ENCODE results near the gene PSPC1. TPM values are rescaled to one million over a fixed set of nuclear protein-coding genes. Genes with fewer than 3 reads are reported as not detected.
"Not testable (repeated sequence)": the region's sequence is repeated elsewhere in the genome, so short reads cannot be mapped to it uniquely, and the experiment has no call there.

PSPC1 gene
- total and polyA plus RNA-seq, 2 experiments from 2014 or later, result 26.5 to 62.6 TPM

GRCh38 chr13:19791953-19792537 is 9.3 kb upstream of the PSPC1 start:
- Histone ChIP-seq H3K9me3 (ENCODE audit: low read depth) (no peaks in the 10 kb centered on the region), H3K9me2 (replicated peaks; ENCODE audit: insufficient read depth) (no peaks in the 10 kb centered on the region), H3K4me3 (no peak overlapping the region), H3K36me3 (replicated peaks; ENCODE audit: insufficient read depth, low read depth) (no peaks in the 10 kb centered on the region), H3K27ac (no peak overlapping the region), H3K79me2 (no peaks in the 10 kb centered on the region), H4K20me1 (ENCODE audit: insufficient read depth, poor library complexity, severe bottlenecking) (no peaks in the 10 kb centered on the region), H2AFZ (no peak overlapping the region), H3K27me3 (no peaks in the 10 kb centered on the region), H3K4me1 (ENCODE audit: insufficient read depth) (no peaks in the 10 kb centered on the region), H3K4me2 (no peak overlapping the region)
- no peak for DNase-seq (ENCODE audit: low spot score)
- 74% methylated on average over 7 of the region's 7 CpGs for WGBS (ENCODE audit: low lambda C conversion rate, missing lambda C conversion rate)
- TF ChIP-seq CTCF (IDR thresholded peaks at IDR 0.05; ENCODE audit: poor library complexity), result no peak
- no peak for TF ChIP-seq EZH2phosphoT487 (IDR thresholded peaks at IDR 0.05; ENCODE audit: low read depth, severe bottlenecking, unreplicated experiment)
- no peak for TF ChIP-seq EZH2 (IDR thresholded peaks at IDR 0.05; ENCODE audit: borderline replicate concordance)

- Histone ChIP-seq H2AFZ (peak overlapping the region; percentile 22), H3K79me2 (peaks cover 28% of the 10 kb centered on the region), H4K20me1 (ENCODE audit: insufficient read depth, poor library complexity, severe bottlenecking) (peaks cover 19% of the 10 kb centered on the region), H3K9me3 (ENCODE audit: low read depth) (no peaks in the 10 kb centered on the region), H3K27me3 (no peaks in the 10 kb centered on the region), H3K4me3 (peak overlapping the region; percentile 54), H3K27ac (peak overlapping the region; percentile 94), H3K36me3 (replicated peaks; ENCODE audit: insufficient read depth, low read depth) (no peaks in the 10 kb centered on the region), H3K4me1 (ENCODE audit: insufficient read depth) (peaks cover 10% of the 10 kb centered on the region), H3K9me2 (replicated peaks; ENCODE audit: insufficient read depth) (no peaks in the 10 kb centered on the region), H3K4me2 (peak overlapping the region; percentile 88)
- WGBS (ENCODE audit: low lambda C conversion rate, missing lambda C conversion rate), result 1% methylated on average over 77 of the region's 77 CpGs
- TF ChIP-seq EZH2phosphoT487 (IDR thresholded peaks at IDR 0.05; ENCODE audit: low read depth, severe bottlenecking, unreplicated experiment) (no peak), CTCF (IDR thresholded peaks at IDR 0.05; ENCODE audit: poor library complexity) (peak; percentile 3), EZH2 (IDR thresholded peaks at IDR 0.05; ENCODE audit: borderline replicate concordance) (no peak)
- peak; percentile 66 for DNase-seq (ENCODE audit: low spot score)
These were observed 557 bp downstream of the PSPC1 start for GRCh38 chr13:19782049-19782726.

GRCh38 chr13:19781526-19781925 is 1.2 kb downstream of the PSPC1 start:
- Histone ChIP-seq H3K27ac (peak overlapping the region; percentile 94), H3K4me1 (ENCODE audit: insufficient read depth) (peaks cover 10% of the 10 kb centered on the region), H2AFZ (peak overlapping the region; percentile 22), H3K27me3 (no peaks in the 10 kb centered on the region), H3K79me2 (peaks cover 34% of the 10 kb centered on the region), H3K9me2 (replicated peaks; ENCODE audit: insufficient read depth) (no peaks in the 10 kb centered on the region), H4K20me1 (ENCODE audit: insufficient read depth, poor library complexity, severe bottlenecking) (peaks cover 22% of the 10 kb centered on the region), H3K36me3 (replicated peaks; ENCODE audit: insufficient read depth, low read depth) (no peaks in the 10 kb centered on the region), H3K4me2 (peak overlapping the region; percentile 88), H3K4me3 (peak overlapping the region; percentile 54), H3K9me3 (ENCODE audit: low read depth) (no peaks in the 10 kb centered on the region)
- no peak for DNase-seq (ENCODE audit: low spot score)
- WGBS (ENCODE audit: low lambda C conversion rate, missing lambda C conversion rate), result 16% methylated on average over 9 of the region's 9 CpGs
- no peak for TF ChIP-seq CTCF (IDR thresholded peaks at IDR 0.05; ENCODE audit: poor library complexity)
- TF ChIP-seq EZH2 (IDR thresholded peaks at IDR 0.05; ENCODE audit: borderline replicate concordance), result no peak
- TF ChIP-seq EZH2phosphoT487 (IDR thresholded peaks at IDR 0.05; ENCODE audit: low read depth, severe bottlenecking, unreplicated experiment), result no peak

- Histone ChIP-seq H3K4me3 (peak overlapping the region; percentile 54), H3K79me2 (peaks cover 41% of the 10 kb centered on the region), H3K27ac (peak overlapping the region; percentile 94), H4K20me1 (ENCODE audit: insufficient read depth, poor library complexity, severe bottlenecking) (peaks cover 29% of the 10 kb centered on the region), H3K4me1 (ENCODE audit: insufficient read depth) (peaks cover 10% of the 10 kb centered on the region), H3K4me2 (peak overlapping the region; percentile 88)
- H3K36me3 ChIP-seq (replicated peaks; ENCODE audit: insufficient read depth, low read depth); H2AFZ ChIP-seq; H3K9me2 ChIP-seq (replicated peaks; ENCODE audit: insufficient read depth); DNase-seq (ENCODE audit: low spot score); H3K9me3 ChIP-seq (ENCODE audit: low read depth); H3K27me3 ChIP-seq: not testable (repeated sequence)
- 78% methylated on average over 22 of the region's 22 CpGs for WGBS (ENCODE audit: low lambda C conversion rate, missing lambda C conversion rate)
These were observed 1.9 kb downstream of the PSPC1 start for GRCh38 chr13:19780753-19781418.

Data from hepatocyte (in vitro differentiated cells).